ENCODE data around the gene XXYLT1.
A peak's percentile ranks its signal among the peaks of the same experiment; 100 is the strongest.

The XXYLT1 gene

DNA sequence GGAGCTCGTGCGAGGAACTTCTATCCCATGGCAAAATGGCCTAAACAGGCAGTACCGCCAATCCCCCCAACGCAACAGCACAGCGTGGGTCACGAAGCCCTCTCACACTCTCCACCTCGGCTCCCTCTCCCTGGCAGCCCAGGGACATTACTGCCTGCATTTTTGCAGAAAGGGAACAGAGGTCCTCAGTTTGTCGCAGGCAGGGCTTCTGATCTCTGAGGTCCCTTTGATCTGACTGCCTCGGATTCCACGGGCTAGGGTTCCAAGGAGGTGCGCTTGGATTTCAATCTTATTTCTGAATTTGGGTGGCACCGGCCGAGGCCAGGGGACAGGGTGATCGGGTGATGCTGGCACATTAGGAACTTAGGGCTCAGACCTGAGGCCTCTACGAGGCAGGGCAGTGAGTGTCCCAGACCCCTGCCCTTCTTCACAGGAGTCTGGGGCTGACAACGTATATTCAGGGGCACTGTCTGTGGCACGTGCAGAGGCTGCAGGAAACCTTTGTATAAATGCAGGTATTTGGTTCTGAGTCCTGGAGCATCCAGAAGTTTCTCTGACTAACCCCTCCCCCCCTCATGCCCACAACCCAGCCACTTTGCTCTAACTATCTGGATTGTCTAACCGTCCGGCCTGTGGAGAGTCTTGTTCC is 197.9 kb downstream of the XXYLT1 start:
- DNase-seq = no peak

DNA sequence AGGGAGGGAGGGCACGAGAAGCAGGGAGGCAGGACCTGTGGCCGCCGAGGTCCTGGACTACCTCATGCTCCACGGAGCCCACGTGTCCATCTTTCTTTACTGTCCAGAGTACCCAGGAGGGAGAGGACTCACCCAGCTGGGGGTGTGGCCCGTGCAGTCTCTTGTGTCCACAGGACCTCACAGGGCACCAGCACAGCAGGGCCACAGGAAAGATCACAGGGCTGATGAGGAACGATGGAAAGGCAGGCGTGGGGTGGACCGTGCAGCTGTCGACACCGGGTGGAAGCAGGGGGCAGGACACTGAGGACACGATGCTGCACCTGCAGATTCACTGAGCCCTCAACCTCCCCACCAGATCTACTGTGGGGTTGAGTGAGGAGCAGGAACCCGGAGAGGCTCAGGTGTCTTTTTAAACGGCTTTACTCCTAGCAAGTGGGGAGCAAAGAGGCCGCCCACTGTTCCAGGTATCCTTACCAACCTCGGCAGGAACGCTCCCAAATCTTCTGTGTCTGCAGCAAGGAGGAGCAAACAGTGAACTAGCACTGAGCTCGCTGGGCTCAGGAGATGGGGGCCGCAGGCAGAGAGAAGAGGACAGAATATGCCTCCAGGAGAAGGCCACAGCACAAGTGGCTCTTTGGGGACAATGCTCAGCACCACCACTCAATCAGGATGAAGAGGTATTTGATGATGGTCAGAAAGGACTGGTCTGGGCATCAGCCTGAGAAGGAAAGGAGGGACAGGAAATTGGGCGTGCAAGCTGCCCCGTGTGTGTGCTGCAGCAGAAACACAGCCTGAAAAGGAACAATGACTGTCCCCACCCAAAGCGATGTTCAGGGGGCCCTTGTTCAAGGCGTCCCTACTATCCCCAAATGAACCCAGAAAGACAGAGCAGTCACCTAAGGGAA is 198.8 kb downstream of the XXYLT1 start:
- no peak for DNase-seq

DNA sequence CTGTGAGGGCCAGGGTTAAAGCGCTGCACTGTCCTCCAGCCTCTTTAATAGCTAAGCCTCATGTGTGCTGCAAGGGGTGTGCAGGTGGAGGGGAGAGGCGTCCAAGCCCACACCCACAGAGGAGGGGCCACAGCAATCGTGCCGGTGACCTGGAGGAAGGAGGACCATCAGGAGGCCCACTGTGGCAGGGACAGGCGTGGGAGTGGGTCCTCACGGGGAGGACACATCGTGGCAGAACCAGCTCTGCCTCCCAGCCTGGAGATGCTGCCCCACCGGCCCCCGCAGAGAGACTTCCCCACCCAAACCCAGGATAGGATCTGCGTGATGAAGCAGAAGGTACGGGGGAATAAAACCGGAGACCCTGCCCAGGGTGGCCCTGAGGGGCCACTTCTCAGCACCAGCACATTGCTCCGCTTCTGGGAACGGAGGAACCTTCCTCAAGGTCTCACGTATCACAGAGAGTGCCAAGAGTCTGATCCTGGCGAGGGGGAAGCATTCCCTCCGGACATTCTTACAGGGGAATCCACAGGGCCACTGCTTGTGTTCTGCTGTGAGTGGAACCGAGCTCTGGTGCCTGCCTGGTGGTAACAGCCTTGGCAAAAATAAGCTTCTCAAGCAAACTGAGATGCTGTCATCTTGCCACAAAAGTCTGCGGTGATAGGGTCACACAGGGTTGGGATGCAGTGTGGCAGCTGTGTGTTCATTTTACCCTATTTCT is 199.8 kb downstream of the XXYLT1 start:
- DNase-seq = no peak

DNA sequence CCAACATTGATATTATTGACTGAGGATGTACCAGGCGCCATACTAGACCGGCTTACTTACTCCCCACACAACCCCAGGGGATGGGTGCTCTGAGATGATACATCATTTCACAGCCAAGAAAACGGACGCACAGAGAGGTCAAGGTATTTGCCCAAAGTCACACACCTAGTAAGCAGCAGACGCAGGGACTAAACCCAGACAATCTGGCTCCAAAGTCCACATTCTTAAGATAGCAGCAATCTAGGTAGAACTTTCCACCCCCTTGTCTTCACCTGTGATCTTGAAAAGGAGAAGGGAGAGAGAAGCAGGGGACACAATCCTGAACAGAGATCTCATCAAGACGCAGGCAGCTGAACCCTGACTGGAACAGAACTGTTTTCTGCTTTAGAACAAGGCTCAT is 200.6 kb downstream of the XXYLT1 start:
- DNase-seq = no peak

DNA sequence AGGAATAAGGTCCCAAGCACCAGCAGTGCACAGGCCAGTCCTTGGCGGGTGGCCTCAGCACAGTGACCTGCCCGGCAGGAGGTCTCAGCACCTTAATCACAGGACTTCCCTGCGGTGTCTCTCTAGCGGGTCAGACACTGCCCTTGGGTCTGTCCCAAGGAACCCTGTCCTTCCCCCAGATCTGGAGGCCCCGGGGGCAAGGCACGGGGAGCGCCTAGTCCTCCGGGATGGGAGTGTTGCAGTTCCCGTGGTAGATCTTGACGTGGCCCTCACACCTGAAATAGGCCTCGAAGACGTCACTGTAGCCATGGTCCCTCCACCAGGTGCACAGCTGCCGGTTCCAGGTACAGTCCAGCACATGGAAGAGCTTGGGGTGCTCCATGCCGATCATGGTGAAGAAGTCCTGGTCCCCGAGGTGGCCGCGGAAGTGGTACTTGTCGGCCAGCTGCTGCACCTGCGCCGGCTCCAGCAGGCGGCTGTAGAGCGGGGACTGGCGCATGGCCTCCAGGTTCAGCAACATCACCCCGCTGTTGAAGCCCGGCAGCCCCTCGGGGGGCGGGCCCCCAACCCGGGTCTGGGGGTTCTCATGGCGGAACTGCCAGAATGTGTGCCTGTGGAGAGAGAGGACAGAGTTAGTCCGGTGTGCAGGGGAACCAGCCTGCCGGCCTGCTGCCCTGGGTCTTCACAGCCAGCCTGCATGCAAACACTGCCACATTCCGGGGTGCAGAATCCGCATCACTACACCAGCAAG is 201.3 kb downstream of the XXYLT1 start:
- no peak for DNase-seq

DNA sequence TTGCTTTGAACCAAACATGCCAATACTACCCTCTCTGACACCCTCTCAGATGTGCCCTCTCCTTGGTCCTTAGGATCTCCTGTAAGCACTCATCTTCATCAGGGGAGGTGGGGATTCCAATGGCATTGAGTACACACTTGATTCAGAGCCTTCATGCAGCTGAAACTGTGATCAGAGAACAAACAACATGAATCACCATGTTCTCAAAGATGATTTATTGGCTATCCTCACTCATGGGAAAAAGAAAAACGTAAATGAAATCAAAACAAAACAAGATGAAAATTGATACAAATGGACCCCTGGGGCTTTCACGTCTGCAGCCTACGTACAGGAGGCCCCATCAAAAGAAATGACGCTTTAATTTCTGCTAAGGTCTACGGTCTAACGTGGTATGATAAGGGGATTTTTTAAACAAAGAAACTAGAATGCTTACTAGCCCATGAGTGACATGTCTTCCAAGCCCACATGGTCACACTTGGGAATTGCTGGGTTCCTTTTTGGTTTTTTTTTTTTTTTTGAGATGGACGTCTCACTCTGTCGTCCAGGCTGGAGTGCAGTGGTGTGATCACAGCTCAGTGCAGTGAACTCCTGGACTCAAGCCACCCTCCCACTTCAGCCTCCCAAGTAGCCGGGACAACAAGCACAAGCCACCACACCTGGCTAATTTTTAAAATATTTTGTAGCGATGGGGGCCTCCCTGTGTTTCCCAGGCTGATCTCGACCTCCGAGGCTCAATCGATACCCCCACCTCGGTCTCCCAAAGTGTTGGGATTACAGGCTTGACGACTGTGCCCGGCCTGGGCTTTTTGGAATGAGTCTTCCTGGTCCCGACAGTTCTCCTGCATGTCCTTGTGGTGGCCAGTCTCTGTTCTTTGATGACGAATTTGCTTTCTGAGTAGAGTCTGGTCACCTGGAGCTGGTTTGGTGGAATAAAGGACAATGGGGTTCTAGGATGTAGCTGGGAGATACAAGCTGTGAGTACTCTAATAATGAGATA is 202.6 kb downstream of the XXYLT1 start:
- DNase-seq = no peak

DNA sequence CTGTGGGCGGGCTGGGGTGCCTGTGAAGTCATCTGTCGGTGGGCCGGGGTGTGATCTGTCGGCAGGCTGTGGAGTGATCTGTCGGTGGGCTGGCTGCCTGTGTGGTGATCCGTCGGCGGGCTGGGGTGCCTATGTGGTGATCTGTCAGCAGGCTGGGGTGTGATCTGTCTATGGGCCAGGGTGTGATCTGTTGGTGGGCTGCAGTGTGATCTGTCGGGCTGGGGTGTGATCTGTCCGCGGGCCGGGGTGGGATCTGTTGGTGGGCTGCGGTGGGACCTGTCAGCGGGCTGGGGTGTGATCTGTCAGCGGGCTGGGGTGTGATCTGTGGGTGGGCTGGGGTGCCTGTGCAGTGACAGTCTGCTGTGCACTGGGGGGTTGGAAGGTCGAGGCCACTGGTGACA is 204.5 kb downstream of the XXYLT1 start:
- DNase-seq = no peak

DNA sequence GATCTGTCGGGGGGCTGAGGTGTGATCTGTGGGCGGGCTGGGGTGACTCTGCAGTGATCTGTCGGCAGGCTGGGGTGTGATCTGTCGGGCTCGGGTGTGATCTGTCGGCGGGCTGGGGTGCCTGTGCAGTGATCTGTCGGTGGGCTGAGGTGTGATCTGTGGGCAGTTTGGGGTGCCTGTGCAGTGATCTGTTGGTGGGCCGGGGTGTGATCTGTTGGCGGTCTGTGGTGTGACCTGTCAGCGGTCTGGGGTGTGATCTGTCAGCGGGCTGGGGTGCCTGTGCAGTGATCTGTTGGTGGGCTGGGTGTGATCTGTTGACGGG is 205.1 kb downstream of the XXYLT1 start:
- no peak for DNase-seq

DNA sequence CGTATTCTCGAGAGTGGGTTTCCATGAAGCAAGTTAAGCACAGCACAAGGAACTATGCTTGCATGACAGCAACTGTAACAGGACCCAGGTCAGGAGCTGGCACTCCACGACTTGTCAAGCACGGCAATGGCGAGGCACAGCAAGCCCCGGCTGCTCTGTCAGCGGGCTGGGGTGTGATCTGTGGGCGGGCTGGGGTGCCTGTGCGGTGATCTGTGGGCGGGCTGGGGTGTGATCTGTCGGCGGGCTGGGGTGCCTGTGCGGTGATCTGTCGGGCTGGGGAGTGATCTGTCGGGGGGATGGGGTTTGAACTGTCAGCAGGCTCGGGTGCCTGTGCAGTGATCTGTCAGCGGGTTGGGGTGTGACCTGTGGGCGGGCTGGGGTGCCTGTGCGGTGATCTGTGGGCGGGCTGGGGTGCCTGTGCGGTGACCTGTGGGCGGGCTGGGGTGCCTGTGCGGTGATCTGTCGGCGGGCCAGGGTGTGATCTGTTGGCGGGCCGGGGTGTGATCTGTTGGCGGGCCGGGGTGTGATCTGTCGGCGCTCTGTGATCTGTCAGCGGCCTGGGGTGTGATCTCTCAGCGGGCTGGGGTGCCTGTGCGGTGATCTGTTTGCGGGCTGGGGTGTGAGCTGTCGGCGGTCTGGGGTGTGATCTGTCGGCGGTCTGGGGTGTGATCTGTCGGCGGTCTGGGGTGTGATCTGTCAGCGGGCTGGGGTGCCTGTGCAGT is 205.7 kb downstream of the XXYLT1 start:
- no peak for DNase-seq

DNA sequence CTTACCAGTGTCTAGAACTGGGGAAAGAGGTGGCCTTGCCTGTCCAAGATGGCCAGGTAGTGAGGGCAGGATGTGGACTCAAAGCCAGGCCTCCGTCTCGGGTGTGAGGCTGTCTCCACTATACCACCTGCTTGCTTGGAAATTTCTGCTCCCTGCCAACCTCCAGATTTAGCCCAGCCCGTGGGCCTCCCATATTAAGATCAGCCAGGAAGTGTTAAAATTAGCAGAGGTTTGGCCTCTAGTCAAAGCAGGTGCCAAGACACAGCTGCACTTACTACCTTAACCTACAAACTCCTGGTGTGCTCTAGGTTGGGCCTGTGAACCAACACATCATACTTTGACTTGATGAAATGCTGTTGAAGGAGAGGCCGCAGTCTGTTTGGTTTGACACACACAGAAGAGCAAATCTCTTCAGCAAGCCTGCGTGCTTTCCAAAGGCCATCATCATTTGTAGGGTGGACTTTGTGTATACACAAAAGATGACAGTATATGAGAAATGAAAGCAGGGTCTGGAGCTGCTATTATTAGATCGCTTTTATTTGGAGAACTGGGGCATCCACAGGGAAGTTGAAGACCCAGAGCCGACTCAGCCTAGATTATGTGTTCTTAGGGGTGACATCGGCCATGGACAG is 206.5 kb downstream of the XXYLT1 start:
- DNase-seq = no peak

DNA sequence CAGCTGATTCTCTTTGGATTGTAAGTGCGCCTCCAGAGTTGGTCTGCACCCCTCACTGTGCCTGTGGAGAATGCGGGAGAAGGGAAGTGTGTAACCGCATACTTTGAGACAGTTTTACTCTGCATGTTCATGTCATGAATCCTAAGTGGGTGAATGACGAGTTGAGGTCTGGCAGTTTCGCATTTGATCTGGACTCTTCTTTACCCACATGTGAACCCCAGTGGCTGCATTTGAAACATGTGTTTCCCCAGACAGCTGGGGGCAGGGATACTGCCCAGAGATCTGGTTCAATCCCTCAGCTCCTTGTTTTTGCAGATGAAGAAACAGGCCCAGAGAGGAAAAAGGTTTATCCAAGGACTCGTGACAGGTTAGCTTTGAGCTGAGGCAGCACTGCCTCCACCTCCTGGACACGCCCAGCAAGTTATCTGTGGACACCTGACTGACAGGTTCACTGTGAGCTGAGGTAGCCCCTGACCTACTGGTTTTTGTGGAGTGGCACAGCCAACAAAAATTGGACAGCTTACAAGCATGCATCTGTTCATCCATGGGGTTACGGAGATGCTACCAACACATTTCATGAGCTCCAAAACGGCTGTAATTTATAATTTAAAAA is 207.3 kb downstream of the XXYLT1 start:
- DNase-seq = no peak

DNA sequence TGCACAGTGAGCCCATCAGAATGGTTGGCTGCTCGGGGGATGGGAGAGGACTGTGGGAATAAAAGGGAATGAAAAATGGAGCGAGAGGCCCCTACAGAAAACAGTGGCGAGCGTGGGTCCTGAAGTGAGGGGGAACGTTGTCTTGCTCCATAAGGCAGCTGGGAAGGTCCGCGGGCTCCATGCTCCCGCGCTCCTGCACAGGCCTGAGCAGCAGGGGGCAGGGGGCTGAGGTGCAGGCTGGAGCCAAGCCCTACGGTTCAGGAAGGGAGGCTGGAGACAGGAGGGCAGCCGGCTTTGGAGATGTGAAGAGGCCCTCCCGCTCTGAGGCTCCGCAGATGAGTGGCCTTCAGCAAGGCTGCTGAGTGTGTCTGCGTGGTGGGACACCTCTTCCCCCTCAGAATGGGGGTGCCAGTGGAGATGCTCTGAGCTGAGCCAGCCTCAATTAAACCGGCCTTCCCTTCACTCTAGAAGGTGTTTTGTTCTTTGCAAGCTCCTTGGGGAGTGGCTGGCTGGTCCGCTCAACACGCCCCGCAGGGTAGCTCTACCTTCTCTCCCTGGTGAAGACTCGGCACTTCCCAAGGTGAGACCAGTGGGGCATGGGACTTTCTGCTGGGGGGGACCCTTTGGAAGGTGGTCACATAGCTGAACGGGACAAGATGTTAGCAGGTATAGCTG is 208.0 kb downstream of the XXYLT1 start:
- DNase-seq = no peak

DNA sequence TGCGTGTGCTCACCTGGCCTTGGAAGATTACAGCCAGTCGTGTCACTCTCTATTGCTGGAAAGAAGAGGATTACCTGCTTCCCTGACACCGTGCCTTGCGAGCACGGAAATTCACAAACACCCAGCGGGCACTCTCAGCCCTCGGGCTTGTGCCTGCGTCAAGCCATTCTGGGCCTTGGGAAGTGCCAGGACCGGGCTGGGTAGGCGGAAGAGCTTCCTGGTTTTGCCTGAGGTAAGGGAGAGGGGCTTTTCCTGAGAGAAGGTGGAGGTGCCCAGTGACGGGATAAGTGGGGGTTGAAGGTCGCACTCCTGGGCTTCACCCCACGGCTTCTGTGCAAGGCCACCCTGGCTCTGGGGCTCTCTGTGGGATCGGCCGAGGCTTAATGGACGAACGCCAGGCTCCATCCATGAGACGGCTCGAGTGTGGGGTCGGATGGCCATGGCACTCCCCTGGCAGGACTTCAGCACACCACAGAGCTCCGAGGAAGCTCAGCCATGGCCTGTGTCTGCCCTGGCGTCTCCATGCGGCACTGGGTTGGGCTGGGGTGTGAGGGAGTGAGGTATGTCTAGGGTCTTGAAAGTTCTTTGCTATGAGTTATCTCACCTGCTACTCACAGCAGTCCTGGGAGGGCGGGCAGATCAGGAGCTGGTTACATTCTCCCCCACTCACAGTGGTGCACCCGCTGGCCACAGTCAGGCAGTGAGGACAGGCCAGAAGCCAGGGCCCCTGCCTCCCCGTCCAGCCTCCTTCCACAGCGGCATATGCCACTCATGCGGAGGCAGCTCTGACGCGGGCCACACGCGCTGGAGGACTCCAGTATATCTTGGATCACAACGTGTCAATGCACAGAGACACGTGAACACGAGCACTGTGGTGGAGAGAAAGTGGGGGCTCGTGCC is 209.0 kb downstream of the XXYLT1 start:
- DNase-seq = no peak

DNA sequence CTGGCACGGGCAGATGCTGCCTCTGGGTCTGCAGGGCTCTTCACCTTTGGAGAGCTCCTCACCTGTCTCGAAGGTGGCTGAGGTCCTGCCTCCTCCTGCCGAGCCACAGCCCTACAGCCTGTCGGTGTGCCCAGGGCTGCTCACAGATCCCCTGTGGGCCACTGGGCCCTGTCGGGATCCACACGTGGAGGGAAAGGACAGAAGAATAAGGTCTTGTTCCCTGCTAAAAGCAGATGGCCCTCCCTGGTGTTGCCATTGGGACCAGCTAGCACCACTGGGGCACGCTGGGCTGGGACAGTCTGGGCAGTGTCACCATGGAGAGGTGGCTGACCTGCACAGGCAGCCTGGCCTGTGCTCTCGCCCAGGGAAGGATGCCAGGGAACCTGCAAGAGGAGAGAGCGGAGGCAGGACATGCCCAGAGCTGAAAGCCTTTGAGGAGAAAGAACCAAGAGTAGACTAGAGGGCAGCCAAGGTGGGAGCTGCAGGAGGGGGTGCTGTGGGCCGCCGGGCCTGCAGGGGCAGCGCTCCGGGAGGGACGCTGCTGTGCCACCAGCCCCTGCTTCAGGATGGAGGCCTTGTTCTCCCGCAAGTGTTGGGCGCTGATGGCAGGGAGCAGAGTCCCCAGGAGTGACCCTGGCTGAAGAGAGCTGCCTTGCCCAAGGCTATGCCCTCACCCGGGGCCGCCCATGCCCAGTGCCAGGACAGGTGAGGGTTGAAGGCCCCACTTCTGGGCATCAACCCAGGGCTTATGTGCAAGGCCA is 210.2 kb downstream of the XXYLT1 start:
- DNase-seq = no peak

DNA sequence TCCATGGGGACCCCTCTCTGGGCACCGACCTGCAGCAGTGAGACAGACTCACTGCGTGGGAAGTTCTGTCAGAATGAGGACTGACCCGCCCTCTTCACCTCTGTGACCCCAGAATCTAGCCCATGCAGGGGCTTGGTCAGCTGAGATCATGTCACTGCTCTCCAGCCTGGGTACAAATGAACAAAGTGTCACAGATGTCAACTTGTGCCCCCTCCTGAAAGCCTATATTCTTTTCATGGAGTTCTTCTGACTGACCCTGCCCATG is 210.8 kb downstream of the XXYLT1 start:
- no peak for DNase-seq

DNA sequence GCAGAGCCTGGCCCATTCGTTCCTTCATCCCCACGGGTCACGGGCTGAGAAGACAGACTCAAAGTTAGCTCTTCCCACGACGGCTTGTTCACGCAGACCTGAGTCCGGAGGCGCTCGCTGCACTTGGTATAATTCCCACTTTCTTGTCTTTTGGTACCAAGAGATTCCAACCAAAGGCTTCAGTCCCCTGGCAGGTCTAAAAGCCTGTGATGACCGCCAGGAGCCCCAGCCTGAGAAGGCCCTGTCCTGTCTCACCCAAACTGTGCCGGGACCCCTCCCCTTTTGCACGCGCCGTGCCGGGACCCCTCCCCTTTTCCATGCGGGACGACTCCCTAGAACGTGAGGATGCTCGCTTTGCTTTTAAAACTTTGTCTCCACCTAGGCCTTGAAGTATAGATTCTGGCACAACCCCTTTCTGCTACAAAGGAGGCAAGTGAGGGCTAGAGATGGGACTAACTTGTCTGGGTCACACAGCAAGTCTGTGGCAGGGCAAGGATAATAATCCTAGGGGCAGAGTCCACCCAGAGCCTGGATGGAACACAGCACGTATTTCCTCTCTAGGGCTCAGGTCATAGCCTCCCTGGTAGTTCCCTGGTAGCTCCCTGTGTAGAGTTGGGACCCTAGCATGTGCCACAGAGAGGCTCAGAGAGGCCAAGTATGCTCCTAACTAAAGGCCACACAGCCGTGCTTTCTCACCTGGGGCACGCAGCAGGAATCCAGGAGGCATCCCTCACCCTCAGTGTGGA is 211.3 kb downstream of the XXYLT1 start:
- no peak for DNase-seq

DNA sequence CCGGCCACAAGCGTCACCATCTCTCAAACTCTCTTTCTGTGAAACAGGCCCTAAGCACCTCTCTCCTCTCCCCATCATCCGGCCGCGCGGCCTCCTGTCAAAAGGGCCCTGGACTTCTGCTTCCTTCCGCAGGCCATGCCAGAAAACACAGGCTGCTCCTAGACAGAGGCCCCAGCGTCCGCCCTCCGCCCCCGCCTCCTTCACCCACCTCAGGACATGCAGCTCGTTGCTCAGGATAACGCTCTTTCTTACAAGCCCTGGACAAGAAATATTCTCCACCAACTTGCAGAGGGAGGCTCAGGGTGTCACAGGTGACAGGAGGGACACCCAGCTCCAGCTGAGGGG is 212.0 kb downstream of the XXYLT1 start:
- peak; percentile 66 for DNase-seq
